NCI-H146 treated with DMSO at 0.1 percent for 48 hours (cell line): ENCODE results near the gene TOP3B.

Experiments
- DNase-seq: peaks from one replicate; lab custom pipeline; 2025; ENCODE audit not compliant: unreplicated experiment; lab: John Stamatoyannopoulos, UW

The TOP3B gene, protein sequence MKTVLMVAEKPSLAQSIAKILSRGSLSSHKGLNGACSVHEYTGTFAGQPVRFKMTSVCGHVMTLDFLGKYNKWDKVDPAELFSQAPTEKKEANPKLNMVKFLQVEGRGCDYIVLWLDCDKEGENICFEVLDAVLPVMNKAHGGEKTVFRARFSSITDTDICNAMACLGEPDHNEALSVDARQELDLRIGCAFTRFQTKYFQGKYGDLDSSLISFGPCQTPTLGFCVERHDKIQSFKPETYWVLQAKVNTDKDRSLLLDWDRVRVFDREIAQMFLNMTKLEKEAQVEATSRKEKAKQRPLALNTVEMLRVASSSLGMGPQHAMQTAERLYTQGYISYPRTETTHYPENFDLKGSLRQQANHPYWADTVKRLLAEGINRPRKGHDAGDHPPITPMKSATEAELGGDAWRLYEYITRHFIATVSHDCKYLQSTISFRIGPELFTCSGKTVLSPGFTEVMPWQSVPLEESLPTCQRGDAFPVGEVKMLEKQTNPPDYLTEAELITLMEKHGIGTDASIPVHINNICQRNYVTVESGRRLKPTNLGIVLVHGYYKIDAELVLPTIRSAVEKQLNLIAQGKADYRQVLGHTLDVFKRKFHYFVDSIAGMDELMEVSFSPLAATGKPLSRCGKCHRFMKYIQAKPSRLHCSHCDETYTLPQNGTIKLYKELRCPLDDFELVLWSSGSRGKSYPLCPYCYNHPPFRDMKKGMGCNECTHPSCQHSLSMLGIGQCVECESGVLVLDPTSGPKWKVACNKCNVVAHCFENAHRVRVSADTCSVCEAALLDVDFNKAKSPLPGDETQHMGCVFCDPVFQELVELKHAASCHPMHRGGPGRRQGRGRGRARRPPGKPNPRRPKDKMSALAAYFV

DNA sequence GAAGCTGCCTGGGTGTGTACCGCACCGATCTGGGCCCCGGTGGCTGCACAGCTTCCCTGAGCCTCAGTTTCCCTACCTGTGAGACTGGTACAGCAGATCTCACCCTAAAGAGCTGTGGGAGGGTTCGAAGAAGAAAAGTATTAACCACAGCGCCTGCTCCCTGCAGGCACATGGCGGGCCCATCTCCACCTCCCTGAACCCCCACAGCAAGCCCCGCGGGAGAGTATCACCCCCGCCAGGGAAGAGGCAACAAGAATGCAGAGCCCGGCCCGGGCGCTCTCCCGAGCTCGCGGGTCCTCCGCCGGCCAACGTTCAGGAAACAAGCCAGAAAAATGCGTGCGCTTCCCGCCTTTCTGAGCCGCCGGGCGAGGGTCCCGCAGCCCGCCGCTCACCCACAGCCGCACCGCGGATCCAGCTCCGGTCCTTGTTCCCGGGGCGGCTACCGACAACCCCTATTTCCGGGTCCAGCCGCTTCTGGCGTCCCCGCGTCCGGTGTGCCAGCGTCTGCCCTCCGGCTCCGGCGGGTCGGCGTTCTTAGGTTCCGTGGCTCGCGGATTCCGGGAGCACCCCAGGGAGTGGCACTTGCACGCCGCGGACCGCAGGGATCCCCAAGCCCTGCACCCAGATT is at the start of gene TOP3B:
Gene TOP3B, minus strand, starts transcription at position 450 of the 628 bp plus-strand sequence. CDS start 7,078 bp downstream, outside the sequence.
- peak; percentile 28 for DNase-seq

DNA sequence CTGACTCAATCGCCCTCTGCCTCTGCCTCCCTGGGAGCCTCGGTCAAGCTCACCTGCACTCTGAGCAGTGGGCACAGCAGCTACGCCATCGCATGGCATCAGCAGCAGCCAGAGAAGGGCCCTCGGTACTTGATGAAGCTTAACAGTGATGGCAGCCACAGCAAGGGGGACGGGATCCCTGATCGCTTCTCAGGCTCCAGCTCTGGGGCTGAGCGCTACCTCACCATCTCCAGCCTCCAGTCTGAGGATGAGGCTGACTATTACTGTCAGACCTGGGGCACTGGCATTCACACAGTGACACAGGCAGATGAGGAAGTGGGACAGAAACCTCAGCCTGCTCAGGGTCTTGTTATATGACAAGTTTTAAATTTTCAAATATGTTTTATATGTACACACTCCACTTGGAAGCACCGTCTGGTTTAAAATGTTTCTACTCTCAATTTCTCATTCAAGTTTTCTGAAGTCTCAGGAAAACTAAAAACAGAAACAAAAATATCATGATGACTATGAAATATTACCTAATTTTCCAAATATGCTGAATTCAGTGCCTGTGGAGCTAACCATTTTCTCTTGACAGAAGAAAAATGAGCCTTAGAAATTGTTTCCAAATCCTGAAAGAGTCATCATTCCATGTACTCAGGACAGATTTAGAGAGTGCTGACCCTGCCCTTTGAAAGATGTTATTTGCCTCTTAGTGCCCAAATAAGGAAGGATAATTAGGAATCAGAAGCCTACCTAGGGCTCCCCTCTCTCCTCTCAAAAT is 48.8 kb upstream of the TOP3B start:
- no peak for DNase-seq

DNA sequence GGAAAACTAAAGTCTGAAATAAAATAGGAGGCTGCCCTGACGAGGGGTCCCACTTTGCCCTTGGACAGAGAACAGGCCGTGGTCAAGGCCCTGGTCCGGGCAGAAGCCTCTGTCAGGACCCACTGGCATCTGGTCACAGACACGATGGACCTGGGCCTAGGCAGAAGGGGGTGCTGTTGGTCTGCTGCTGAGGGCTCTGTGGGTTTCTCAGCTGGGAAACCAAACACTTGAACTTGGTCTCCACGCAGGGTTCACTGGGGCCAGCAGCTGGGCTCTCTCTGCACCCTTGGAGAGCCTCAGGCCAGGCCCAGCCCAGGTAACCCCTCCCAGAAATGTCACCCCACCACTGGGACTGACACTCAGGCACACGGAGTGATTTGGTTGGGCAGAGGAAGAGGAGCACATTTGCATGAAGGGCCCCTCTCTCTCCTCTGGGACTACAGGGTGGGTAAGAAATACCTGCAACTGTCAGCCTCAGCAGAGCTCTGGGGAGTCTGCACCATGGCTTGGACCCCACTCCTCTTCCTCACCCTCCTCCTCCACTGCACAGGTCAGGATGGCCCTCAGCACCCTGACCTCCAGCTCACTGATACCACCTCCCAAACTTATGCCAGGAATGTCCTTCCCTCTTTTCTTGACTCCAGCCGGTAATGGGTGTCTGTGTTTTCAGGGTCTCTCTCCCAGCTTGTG is 48.1 kb upstream of the TOP3B start:
- DNase-seq, result no peak

- no peak for DNase-seq
Observed at GRCh38 chr22:22027955-22028354, 45.4 kb upstream of the TOP3B start.

DNA sequence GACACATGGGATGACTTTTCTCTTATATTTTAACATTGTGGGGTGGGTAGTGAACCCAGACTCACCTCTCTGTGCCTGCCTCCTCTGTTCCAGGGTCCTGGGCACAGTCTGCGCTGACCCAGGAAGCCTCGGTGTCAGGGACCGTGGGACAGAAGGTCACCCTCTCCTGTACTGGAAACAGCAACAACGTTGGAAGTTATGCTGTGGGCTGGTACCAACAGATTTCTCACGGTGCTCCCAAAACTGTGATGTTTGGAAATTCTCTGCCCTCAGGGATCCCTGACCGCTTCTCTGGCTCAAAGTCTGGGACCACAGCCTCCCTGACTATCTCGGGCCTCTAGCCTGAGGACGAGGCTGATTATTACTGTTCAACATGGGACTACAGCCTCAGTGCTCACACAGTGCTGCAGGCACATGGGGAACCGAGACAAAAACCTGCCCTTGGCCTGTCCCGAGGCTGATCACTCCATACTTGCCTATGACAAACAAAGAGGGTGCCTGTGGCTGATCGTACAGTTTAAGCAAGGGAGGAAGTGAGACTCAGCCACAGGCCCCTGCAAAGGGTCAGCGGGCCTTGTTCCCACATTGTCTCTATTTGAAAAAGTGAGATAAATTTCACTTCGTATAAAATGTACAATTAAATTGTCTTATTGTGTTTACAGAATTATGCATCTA is 43.7 kb upstream of the TOP3B start:
- no peak for DNase-seq

DNA sequence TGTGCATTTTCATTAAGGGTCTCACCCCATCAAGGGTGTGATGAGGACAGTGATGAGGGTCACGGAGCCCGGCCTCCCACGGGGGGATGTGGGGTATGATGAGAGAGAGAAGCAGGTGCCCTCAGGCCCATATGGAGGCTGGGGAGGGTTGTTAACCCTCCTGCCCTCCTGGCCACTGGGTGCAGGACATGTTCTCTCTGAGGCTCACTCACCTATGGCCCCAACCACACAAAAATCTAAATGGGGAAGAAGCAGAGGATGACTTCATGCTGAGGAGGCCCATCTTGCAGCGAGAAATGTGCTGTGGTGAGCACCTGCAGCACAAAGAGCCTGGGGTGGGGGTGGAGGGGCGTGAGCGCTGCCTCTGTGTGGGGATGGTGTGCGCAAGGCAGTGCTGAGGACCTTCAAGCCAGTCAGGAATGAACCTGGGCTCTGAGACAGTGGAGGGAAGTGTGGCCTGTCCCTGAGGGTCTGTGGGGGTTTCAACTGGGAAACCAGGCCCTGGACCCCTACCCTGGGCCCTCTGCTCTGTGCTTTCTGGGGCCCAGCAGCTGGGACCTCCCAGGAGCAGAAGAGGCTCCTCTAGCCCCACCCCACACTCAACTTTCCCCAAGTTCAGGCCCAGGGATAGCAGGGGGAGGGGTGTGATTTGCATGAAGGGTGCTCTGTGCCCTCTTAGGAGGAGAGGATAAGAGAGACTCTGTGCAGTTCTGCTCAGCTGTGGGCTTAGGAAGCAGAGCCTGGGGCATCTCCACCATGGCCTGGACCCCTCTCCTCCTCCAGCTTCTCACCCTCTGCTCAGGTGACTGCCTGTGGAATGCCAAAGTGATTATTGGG is 43.0 kb upstream of the TOP3B start:
- DNase-seq, result no peak

DNA sequence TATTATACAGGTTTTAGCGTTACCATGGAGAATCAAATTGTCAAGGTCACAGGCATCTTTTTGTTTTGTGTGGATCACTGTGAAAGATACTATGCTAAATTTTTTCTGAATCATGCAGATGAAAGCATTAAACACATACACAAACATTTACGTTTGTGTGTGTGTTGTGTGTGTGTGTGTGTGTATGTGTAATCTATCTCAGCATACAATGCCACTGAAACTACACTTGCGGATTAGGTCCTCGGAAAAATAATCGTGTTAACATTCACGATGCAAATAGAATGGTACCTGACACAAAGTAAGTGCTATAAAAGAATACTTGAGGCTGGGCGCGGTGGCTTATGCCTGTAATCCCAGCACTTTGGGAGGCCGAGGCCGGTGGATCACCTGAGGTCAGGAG is 41.9 kb upstream of the TOP3B start:
- DNase-seq, result no peak

- DNase-seq, result no peak
Observed at GRCh38 chr22:22023581-22024137, 41.1 kb upstream of the TOP3B start.

DNA sequence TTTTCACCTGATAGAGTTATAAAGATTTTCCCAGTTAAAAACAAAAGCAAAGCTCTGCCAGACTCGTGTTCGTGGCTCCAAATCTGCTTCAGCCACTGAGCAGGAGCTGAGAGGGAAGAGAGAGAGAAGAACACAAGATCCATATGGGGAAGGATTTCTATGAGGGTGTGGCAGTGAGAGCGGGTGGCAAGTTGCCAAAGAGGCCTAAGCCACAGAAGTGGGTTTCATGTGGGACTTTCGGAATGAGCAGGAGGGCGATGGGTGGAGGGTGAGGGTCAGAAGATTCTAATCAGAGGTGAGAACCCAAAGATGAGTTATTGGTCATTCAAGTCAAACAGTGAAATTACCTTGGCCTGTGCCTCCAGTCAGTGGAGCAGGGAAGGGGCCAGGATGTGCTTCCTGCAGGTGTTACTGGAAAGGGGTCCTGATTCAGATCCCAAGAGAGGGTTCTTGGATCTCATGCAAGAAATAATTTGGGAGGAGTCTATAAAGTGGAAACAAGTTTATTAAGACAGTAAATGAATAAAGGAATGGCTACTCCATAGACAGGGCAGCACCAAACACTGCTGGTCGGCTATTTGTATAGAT is 40.5 kb upstream of the TOP3B start:
- no peak for DNase-seq

DNA sequence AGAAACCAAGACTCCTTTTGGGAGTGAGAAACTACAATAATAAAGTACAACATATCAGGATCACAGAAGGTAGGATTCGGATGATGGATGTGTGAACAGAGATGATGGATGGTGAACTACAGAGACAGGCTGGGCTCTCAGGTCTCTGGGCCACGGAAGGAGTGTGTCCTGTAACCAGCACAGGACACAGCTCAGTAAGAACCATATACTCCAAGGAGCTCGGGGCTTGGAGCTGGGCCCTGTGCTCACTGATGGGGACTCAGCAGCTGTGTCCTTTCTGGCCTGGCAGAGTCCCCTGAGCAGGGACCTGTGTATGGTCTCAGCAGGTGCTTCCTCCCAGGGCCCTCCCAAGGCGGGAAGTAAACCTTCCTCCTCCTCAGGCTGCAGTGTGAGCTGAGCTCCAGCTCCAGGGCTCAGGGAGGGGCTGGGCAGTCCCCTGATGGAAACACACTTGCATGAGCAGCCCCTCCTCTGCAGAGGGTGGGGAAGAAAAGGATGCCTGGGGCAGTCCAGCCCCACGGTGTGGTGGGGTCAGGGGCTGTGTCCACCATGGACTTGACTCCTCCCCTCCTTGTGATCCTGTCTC is 39.8 kb upstream of the TOP3B start:
- DNase-seq, result no peak

- no peak for DNase-seq
Observed at GRCh38 chr22:22021162-22021750, 38.7 kb upstream of the TOP3B start.

DNA sequence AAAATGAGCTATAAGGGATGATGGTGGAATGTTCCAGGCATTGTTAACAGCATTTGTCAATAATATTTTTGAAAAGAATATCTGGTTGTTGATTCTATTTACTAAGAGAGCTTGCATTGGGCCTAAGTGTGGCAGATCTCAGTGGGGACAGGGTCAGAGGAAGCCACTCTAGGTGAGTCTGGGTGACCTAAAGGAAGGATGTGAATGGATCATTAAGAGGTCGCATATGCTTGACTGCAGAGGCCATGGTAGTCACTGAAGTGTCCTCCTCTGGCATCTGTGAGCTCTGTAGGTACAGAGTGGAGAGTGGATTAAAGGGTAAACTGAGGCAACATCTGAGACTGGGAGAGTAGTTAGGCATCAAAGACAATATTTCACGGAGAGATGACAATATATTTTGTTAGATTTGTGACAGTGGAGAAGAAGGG is 37.9 kb upstream of the TOP3B start:
- no peak for DNase-seq

DNA sequence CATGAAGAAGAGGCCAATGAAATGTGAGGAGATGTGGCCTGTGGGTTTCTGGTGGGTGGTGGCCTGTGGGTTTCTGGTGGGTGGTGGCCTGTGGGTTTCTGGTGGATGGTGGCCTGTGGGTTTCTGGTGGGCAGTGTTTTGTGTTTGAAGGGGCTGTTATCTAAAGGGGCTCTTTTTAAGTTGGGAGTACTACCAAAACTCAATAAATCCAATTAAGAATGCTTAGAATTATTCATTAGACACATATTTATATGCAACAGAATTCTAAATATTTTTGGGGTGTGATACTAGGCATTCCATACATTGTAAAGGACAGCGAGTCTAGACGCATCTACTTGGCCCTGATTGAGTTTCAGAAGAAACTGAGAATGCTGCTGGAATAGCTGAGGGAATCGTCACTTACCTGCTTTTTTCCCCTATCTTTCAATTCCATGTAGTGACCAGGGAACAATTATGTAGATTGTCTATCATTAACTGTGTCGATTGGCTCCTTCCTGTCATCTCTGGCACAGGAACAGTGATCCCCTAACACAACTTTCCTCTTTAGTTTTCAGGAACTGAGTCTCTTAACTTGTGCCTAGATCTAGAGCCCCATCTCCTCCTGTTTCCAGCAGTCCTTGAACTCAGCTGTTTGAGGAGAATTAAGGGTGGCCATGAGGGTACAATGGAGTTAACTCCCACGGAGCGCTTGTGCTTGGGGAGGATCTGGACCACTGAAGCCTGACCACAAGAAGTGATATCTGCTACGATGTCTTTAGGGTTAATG is 37.3 kb upstream of the TOP3B start:
- DNase-seq, result no peak

DNA sequence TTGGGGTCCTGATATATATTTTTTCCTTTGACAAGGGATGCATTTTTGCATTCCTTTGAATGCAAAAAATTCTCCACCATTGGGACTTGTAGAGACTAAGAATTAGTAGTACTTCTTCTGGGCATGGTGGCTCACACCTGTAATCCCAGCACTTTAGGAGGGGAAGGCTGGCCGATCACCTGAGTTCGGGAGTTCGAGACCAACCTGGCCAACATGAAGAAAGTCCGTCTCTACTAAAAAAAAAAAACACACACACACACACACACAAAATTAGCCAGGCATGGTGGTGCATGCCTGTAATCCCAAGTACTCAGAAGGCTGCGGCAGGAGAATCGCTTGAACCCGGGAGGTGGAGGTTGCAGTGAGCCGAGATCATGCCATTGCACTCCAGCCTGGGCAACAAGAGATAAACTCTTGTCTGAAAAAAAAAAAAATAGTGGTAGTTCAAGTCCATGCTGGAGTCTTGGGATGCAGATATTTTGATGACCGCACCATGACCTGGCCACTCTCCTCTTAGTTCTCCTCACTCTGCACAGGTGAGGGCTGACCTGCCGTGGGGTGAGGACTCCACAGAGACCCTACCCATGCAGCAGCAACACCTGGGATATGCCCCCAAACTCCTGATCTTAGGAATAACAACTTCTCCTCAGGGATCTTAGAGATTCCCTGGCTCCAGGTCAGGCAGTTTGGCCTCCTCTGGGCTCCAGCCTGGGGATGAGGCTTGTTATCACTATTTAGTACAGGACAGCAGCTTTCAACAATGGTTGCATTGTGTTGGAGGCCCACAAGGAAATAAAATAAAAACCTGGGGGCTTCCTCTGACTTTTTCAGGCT is 36.5 kb upstream of the TOP3B start:
- DNase-seq, result no peak

GRCh38 chr22:22015631-22016030 is 33.0 kb upstream of the TOP3B start:
- DNase-seq, result no peak

- DNase-seq, result no peak
Observed at GRCh38 chr22:22014285-22014659, 31.7 kb upstream of the TOP3B start.
